Bronchial epithelial cell (primary cell): ENCODE data around the gene EML1. TPM values are rescaled to one million over a fixed set of nuclear protein-coding genes. Genes with fewer than 3 reads are reported as not detected.

Experiments used
- DNase-seq: peaks from one replicate; pipeline ENCODE4 v3.0.0-alpha.2; 2010; ENCODE audit warnings: low read depth
- FAIRE-seq: peaks from 2 replicates; lab custom pipeline; 2011; peaks lifted over from hg19 to GRCh38; lab: Jason Lieb, UNC
- H3K27me3 ChIP-seq: 2 replicates; pipeline ENCODE4 v1.5.1; 2011; ENCODE audit warnings: low read length; ENCODE audit not compliant: control insufficient read depth, insufficient read depth
- H3K36me3 ChIP-seq: 2 replicates; pipeline ENCODE4 v1.5.1; 2011; ENCODE audit warnings: low read length; ENCODE audit not compliant: control insufficient read depth, insufficient read depth
- H3K4me3 ChIP-seq: 2 replicates; pipeline ENCODE4 v1.5.1; 2011; ENCODE audit warnings: mild to moderate bottlenecking, low read depth, low read length, control low read depth
- CTCF ChIP-seq: IDR thresholded peaks from 2 replicates; pipeline ENCODE4 v1.5.1; 2011; ENCODE audit warnings: mild to moderate bottlenecking, moderate library complexity, low read length, control low read depth, inconsistent platforms; ENCODE audit not compliant: insufficient read depth, severe bottlenecking
- total RNA-seq: library from RNA; depleted of rRNA; stranded (reverse); fragments of >200 nt; gene quantifications from 2 replicates; pipeline ENCODE4 v1.2.1, GENCODE V29; 2014

EML1 gene
- total RNA-seq, 1 donor from 2014 or later, result 1.8 TPM

GRCh38 chr14:99855271-99855670 is 62.1 kb downstream of the EML1 start:
- Histone ChIP-seq H3K36me3 (no peaks in the 10 kb centered on the region), H3K27me3 (no peaks in the 10 kb centered on the region), H3K4me3 (no peak overlapping the region)
- DNase-seq, result no peak
- no peak for FAIRE-seq
- TF ChIP-seq CTCF, result no peak

GRCh38 chr14:99857551-99857950 is 64.3 kb downstream of the EML1 start:
- no peaks in the 10 kb centered on the region for H3K27me3 ChIP-seq
- no peak for TF ChIP-seq CTCF
- DNase-seq (no peak), FAIRE-seq (no peak)
- H3K4me3 ChIP-seq, result no peak overlapping the region
- no peaks in the 10 kb centered on the region for H3K36me3 ChIP-seq

GRCh38 chr14:99860219-99860618 is 67.0 kb downstream of the EML1 start:
- FAIRE-seq (no peak), DNase-seq (no peak)
- H3K4me3 ChIP-seq, result no peak overlapping the region
- no peaks in the 10 kb centered on the region for H3K36me3 ChIP-seq
- TF ChIP-seq CTCF, result no peak
- H3K27me3 ChIP-seq, result no peaks in the 10 kb centered on the region

- no peak for DNase-seq
- TF ChIP-seq CTCF, result no peak
- no peaks in the 10 kb centered on the region for H3K36me3 ChIP-seq
- no peak overlapping the region for H3K4me3 ChIP-seq
- FAIRE-seq, result no peak
- no peaks in the 10 kb centered on the region for H3K27me3 ChIP-seq
Measured at GRCh38 chr14:99862136-99862535, 68.9 kb downstream of the EML1 start.

GRCh38 chr14:99863059-99863458 is 69.8 kb downstream of the EML1 start:
- FAIRE-seq (no peak), DNase-seq (no peak)
- Histone ChIP-seq H3K36me3 (no peaks in the 10 kb centered on the region), H3K27me3 (no peaks in the 10 kb centered on the region), H3K4me3 (no peak overlapping the region)
- no peak for TF ChIP-seq CTCF

GRCh38 chr14:99865408-99865807 is 72.2 kb downstream of the EML1 start:
- no peak for TF ChIP-seq CTCF
- DNase-seq, result no peak
- FAIRE-seq, result no peak
- Histone ChIP-seq H3K36me3 (no peaks in the 10 kb centered on the region), H3K4me3 (no peak overlapping the region), H3K27me3 (no peaks in the 10 kb centered on the region)
